GM12878 (cell line): ENCODE data around the gene ABCC1. TPM values are rescaled to one million over a fixed set of nuclear protein-coding genes. Genes with fewer than 3 reads are reported as not detected.
A peak's percentile ranks its signal among the peaks of the same experiment; 100 is the strongest.

Experiments
- ATAC-seq: fragments of 200-7000 bp; cut with Tn5 transposase; 3 replicates; pipeline ENCODE4 v1.9.1; 2020; ENCODE audit warnings: mild to moderate bottlenecking, moderate library complexity
- BruUV-seq: library from RNA; stranded (reverse); fragments of 400-500 nt; replicated peaks from 2 replicates; lab custom pipeline; 2021; lab: Mats Ljungman, UMichigan
- CTCF ChIA-PET: fragments of 300-600 bp; sonication (Branson Sonifier 250); formaldehyde crosslinking; extraction: SDS; loops from one replicate; lab custom pipeline; 2021; ENCODE audit warnings: inconsistent platforms; lab: Yijun Ruan, JAX
- POLR2A ChIA-PET: fragments of 350-600 bp; formaldehyde crosslinking; extraction: SDS; loops from one replicate; lab custom pipeline; 2021; ENCODE audit warnings: inconsistent platforms; lab: Charles Lee
- RAD21 ChIA-PET: fragments of 300-600 bp; sonication (Branson Sonifier 250); formaldehyde crosslinking; loops from one replicate; lab custom pipeline; 2023; ENCODE audit warnings: antibody characterized with exemption; ENCODE audit not compliant: unreplicated experiment; lab: Charles Lee
- SMC1A ChIA-PET: fragments of 300-600 bp; sonication (Branson Sonifier 250); formaldehyde crosslinking; loops from one replicate; lab custom pipeline; 2023; ENCODE audit not compliant: unreplicated experiment, uncharacterized antibody; lab: Charles Lee
- DNase-seq: peaks from one replicate; pipeline ENCODE4 v3.0.0-alpha.2; 2011; ENCODE audit warnings: low read depth, low spot score
- FAIRE-seq: peaks from 3 replicates; lab custom pipeline; 2011; peaks lifted over from hg19 to GRCh38; lab: Jason Lieb, UNC
- H2AFZ ChIP-seq: 2 replicates; pipeline ENCODE4 v1.6.0; 2011; ENCODE audit warnings: low read depth, low read length, control low read depth; ENCODE audit not compliant: control insufficient read depth
- H3K27ac ChIP-seq: 2 replicates; pipeline ENCODE4 v1.5.1; 2011; ENCODE audit warnings: control low read depth; ENCODE audit not compliant: control insufficient read depth, insufficient read depth
- H3K27me3 ChIP-seq, 2 experiments: replicated peaks in 1 of 2; 2 replicates each; pipeline versions ENCODE4 v1.6.0 to v1.6.1; 2011; ENCODE audit warnings: low read length in 1 of 2; ENCODE audit not compliant: control insufficient read depth in 2 of 2, insufficient read depth in 2 of 2
- H3K36me3 ChIP-seq, 2 experiments: 2 replicates each; pipeline ENCODE4 v1.5.1; 2011; ENCODE audit warnings: low read length in 1 of 2; ENCODE audit not compliant: control insufficient read depth in 2 of 2, insufficient read depth in 2 of 2
- H3K4me1 ChIP-seq: 2 replicates; pipeline ENCODE4 v1.6.1; 2011; ENCODE audit warnings: mild to moderate bottlenecking, low read length, moderate library complexity, mixed read lengths; ENCODE audit not compliant: control insufficient read depth, insufficient read depth
- H3K4me2 ChIP-seq: 2 replicates; pipeline ENCODE4 v1.6.0; 2011; ENCODE audit warnings: control low read depth; ENCODE audit not compliant: control insufficient read depth, insufficient read depth
- H3K4me3 ChIP-seq: fragments of 200-600 bp; sonication (generic); 2 replicates; pipeline ENCODE4 v1.5.1; 2016
- H3K79me2 ChIP-seq: 2 replicates; pipeline ENCODE4 v1.6.0; 2011; ENCODE audit warnings: low read length; ENCODE audit not compliant: control insufficient read depth, insufficient read depth
- H3K9ac ChIP-seq: 2 replicates; pipeline ENCODE4 v1.8.0; 2011; ENCODE audit warnings: low read length, control low read depth, mixed read lengths; ENCODE audit not compliant: control insufficient read depth, insufficient read depth
- H3K9me3 ChIP-seq: replicated peaks from 3 replicates; pipeline ENCODE4 v1.5.1; 2011; ENCODE audit warnings: mild to moderate bottlenecking, low read length; ENCODE audit not compliant: control insufficient read depth, insufficient read depth
- H4K20me1 ChIP-seq: 2 replicates; pipeline ENCODE4 v1.6.0; 2011; ENCODE audit not compliant: control insufficient read depth, insufficient read depth
- CBX5 ChIP-seq: sonication (generic); IDR thresholded peaks from 2 replicates; pipeline ENCODE4 v1.6.1; 2016; ENCODE audit warnings: low read depth, moderate library complexity, mild to moderate bottlenecking, inconsistent platforms
- PML ChIP-seq: IDR thresholded peaks from 2 replicates; pipeline ENCODE4 v1.6.1; 2012; ENCODE audit warnings: low read length, inconsistent platforms
- ZBTB4 ChIP-seq: fragments of 450-650 bp; formaldehyde crosslinking; IDR thresholded peaks from 2 replicates; pipeline ENCODE4 v1.4.0; 2022; ENCODE audit warnings: mild to moderate bottlenecking, moderate library complexity
- WGBS: methylation state at CpG from one replicate; pipeline ENCODE4 v1.1.6; 2016; ENCODE audit warnings: low lambda C conversion rate; ENCODE audit not compliant: insufficient replicate concordance, insufficient coverage; ENCODE audit errors: missing lambda C conversion rate; 5-methylcytosine and 5-hydroxymethylcytosine counted together
- in situ Hi-C: fragments of 300-500 bp; cut with MboI; formaldehyde crosslinking; loops from 9 replicates; pipeline ENCODE4 v1.14.3; 2018; ENCODE audit warnings: mixed read lengths
- intact Hi-C: fragments of 100-400 bp; cut with micrococcal nuclease; formaldehyde crosslinking; loops from one replicate; pipeline ENCODE4 v1.14.2; 2022; ENCODE audit not compliant: unreplicated experiment
- polyA plus RNA-seq, 11 experiments: library from polyadenylated mRNA; depleted of rRNA in 4 of 11; unstranded in 6 of 11; stranded (reverse) in 5 of 11; fragments of >200 nt; fragmentation: Nextera tagmentation in 4 of 11; fragmentation: Illumina TruSeq in 1 of 11; extraction: Ambion mirVana in 4 of 11; extraction: Trizol in 1 of 11; gene quantifications; 1 replicate in 1 of 11; 2 replicates in 10 of 11; pipeline versions ENCODE4 v1.2.1 to v1.2.3, GENCODE V29; 2011 to 2016; ENCODE audit warnings: inconsistent platforms in 2 of 11, missing spikeins in 2 of 11, low read depth in 1 of 11
- total RNA-seq, 4 experiments: library from RNA; depleted of rRNA in 3 of 4; stranded (reverse); fragments of >200 nt in 3 of 4; fragmentation: Illumina TruSeq in 1 of 4; extraction: Trizol in 1 of 4; gene quantifications; 2 replicates each; pipeline versions ENCODE4 v1.2.1 to v1.2.3, GENCODE V29; 2013 to 2021

The ABCC1 gene
- total and polyA plus RNA-seq, 10 of the 15 experiments (the other 5 are each of a cell fraction or from before 2014, with no cell fraction given): 3.2 to 44.6 (median 14.5) TPM

- WGBS: 98% methylated on average over 7 of the region's 7 CpGs
- H3K36me3 ChIP-seq: peaks cover 19 to 57% of the 10 kb centered on the region in 2 experiments
- ChIA-PET POLR2A (no interaction called here), RAD21 (no interaction called here), CTCF (no interaction called here), SMC1A (no interaction called here)
- no peak for ATAC-seq
- no peak overlapping the region for H3K9ac ChIP-seq
- no peak overlapping the region for H3K27ac ChIP-seq
- no peaks in the 10 kb centered on the region for H4K20me1 ChIP-seq
- no peak overlapping the region for H2AFZ ChIP-seq
- no peak overlapping the region for H3K4me3 ChIP-seq
- no TSS peak for BruUV-seq
- no peaks in the 10 kb centered on the region for H3K27me3 ChIP-seq
- no peak for FAIRE-seq
- H3K4me2 ChIP-seq: no peak overlapping the region
- H3K4me1 ChIP-seq: no peaks in the 10 kb centered on the region
- TF ChIP-seq CBX5 (0 out of 2 replicates have a peak, but pooled peaks have one; percentile 29), ZBTB4 (CRISPR knock-in tag) (no peak)
- intact Hi-C loops (no loop called here), in situ Hi-C loops (no loop called here)
- no peaks in the 10 kb centered on the region for H3K79me2 ChIP-seq
- DNase-seq: no peak
- H3K9me3 ChIP-seq: peaks cover 17% of the 10 kb centered on the region
These were observed 167.4 kb downstream of the ABCC1 start for GRCh38 chr16:16116841-16117240.

- no peaks in the 10 kb centered on the region for H3K4me1 ChIP-seq
- H3K27me3 ChIP-seq: no peaks in the 10 kb centered on the region
- no TSS peak for BruUV-seq
- no peaks in the 10 kb centered on the region for H3K79me2 ChIP-seq
- FAIRE-seq (no peak), ATAC-seq (no peak), DNase-seq (no peak)
- in situ Hi-C loops (no loop called here), intact Hi-C loops (no loop called here)
- H3K36me3 ChIP-seq: peaks cover 17 to 56% of the 10 kb centered on the region in 2 experiments
- no peak overlapping the region for H3K9ac ChIP-seq
- no peak overlapping the region for H2AFZ ChIP-seq
- peaks cover 17% of the 10 kb centered on the region for H3K9me3 ChIP-seq
- no peaks in the 10 kb centered on the region for H4K20me1 ChIP-seq
- CTCF ChIA-PET: interaction anchor here (1.3 kb wide), 1 partner anchor 12 kb away, joined by 4 read pairs; no protein-coding TSS in a partner anchor
- SMC1A ChIA-PET: no interaction called here
- 95% methylated on average over 7 of the region's 7 CpGs for WGBS
- no peak overlapping the region for H3K4me2 ChIP-seq
- TF ChIP-seq CBX5 (0 out of 2 replicates have a peak, but pooled peaks have one; percentile 54), PML (no peak)
- no peak overlapping the region for H3K4me3 ChIP-seq
- POLR2A ChIA-PET: interaction anchor here (0.5 kb wide), 1 partner anchor 14 kb away, joined by 4 read pairs; no protein-coding TSS in a partner anchor
- H3K27ac ChIP-seq: no peak overlapping the region
- RAD21 ChIA-PET: no interaction called here
These were observed 168.9 kb downstream of the ABCC1 start for GRCh38 chr16:16118337-16118736.
